AML-193 (cell line): ENCODE measurements around the gene SORCS3.

Source experiments
- DNase-seq, 2 experiments: peaks; one replicate each; lab custom pipeline; 2025; lab: John Stamatoyannopoulos, UW

Gene SORCS3

GRCh38 chr10:105109164-105109563 lies 468.1 kb downstream of the SORCS3 start:
- DNase-seq = no peak

GRCh38 chr10:105112862-105113261 lies 471.8 kb downstream of the SORCS3 start:
- DNase-seq = no peak

GRCh38 chr10:105113666-105114065 lies 472.6 kb downstream of the SORCS3 start:
- DNase-seq = no peak

GRCh38 chr10:105121743-105122142 lies 480.7 kb downstream of the SORCS3 start:
- DNase-seq = no peak

- DNase-seq = no peak
Observed at GRCh38 chr10:105128111-105128510, 487.0 kb downstream of the SORCS3 start.

- DNase-seq = no peak
Observed at GRCh38 chr10:105138358-105138757, 497.3 kb downstream of the SORCS3 start.

GRCh38 chr10:105139363-105139896 lies 498.3 kb downstream of the SORCS3 start:
- no peak for DNase-seq

GRCh38 chr10:105140600-105140999 lies 499.5 kb downstream of the SORCS3 start:
- no peak for DNase-seq

- no peak for DNase-seq
Observed at GRCh38 chr10:105145711-105146110, 504.6 kb downstream of the SORCS3 start.

GRCh38 chr10:105146436-105146835 lies 505.3 kb downstream of the SORCS3 start:
- no peak for DNase-seq

GRCh38 chr10:105148456-105148855 lies 507.4 kb downstream of the SORCS3 start:
- DNase-seq = no peak

GRCh38 chr10:105148921-105149320 lies 507.8 kb downstream of the SORCS3 start:
- DNase-seq = no peak

- DNase-seq = no peak
Observed at GRCh38 chr10:105149371-105149891, 508.3 kb downstream of the SORCS3 start.

- DNase-seq = no peak
Observed at GRCh38 chr10:105150259-105150880, 509.3 kb downstream of the SORCS3 start.

GRCh38 chr10:105154736-105155135 lies 513.6 kb downstream of the SORCS3 start:
- DNase-seq = no peak

- DNase-seq = no peak
Observed at GRCh38 chr10:105159268-105159667, 518.2 kb downstream of the SORCS3 start.

GRCh38 chr10:105161149-105161548 lies 520.1 kb downstream of the SORCS3 start:
- no peak for DNase-seq

- DNase-seq = no peak
Observed at GRCh38 chr10:105161767-105162166, 520.7 kb downstream of the SORCS3 start.

- DNase-seq = no peak
Observed at GRCh38 chr10:105170521-105170920, 529.4 kb downstream of the SORCS3 start.

- no peak for DNase-seq
Observed at GRCh38 chr10:105171945-105172344, 530.9 kb downstream of the SORCS3 start.

- DNase-seq = no peak
Observed at GRCh38 chr10:105181626-105182025, 540.5 kb downstream of the SORCS3 start.

- no peak for DNase-seq
Observed at GRCh38 chr10:105183536-105183935, 542.4 kb downstream of the SORCS3 start.

- no peak for DNase-seq
Observed at GRCh38 chr10:105185161-105185560, 544.1 kb downstream of the SORCS3 start.

- no peak for DNase-seq
Observed at GRCh38 chr10:105187243-105187642, 546.2 kb downstream of the SORCS3 start.
